CD4-positive, alpha-beta T cell treated with Interferon gamma for 1 hour (primary cell): ENCODE results near the gene TMEM63A.
"Not testable (repeated sequence)": the region's sequence is repeated elsewhere in the genome, so short reads cannot be mapped to it uniquely, and the experiment has no call there.

Experiments
- DNase-seq: peaks from one replicate; pipeline ENCODE4 v3.0.0-alpha.2; 2020

The TMEM63A gene

GRCh38 chr1:225842788-225843425 is 39.3 kb downstream of the TMEM63A start:
- no peak for DNase-seq

GRCh38 chr1:225842074-225842473 is 40.1 kb downstream of the TMEM63A start:
- no peak for DNase-seq

- no peak for DNase-seq
These were observed 41.5 kb downstream of the TMEM63A start for GRCh38 chr1:225840713-225841112.

- DNase-seq = no peak
These were observed 42.0 kb downstream of the TMEM63A start for GRCh38 chr1:225840223-225840610.

- DNase-seq = no peak
These were observed 43.4 kb downstream of the TMEM63A start for GRCh38 chr1:225838793-225839192.

GRCh38 chr1:225836296-225836695 is 45.9 kb downstream of the TMEM63A start:
- not testable (repeated sequence) for DNase-seq

GRCh38 chr1:225835856-225836255 is 46.3 kb downstream of the TMEM63A start:
- DNase-seq = no peak

- no peak for DNase-seq
These were observed 47.5 kb downstream of the TMEM63A start for GRCh38 chr1:225834417-225835329.

GRCh38 chr1:225830841-225831240 is 51.3 kb downstream of the TMEM63A start:
- DNase-seq = no peak

- no peak for DNase-seq
These were observed 53.4 kb downstream of the TMEM63A start for GRCh38 chr1:225828706-225829345.

- no peak for DNase-seq
These were observed 55.1 kb downstream of the TMEM63A start for GRCh38 chr1:225827076-225827475.

GRCh38 chr1:225825607-225826007 is 56.6 kb downstream of the TMEM63A start:
- DNase-seq = no peak

- no peak for DNase-seq
These were observed 57.1 kb downstream of the TMEM63A start for GRCh38 chr1:225825078-225825477.

GRCh38 chr1:225824533-225824941 is 57.6 kb downstream of the TMEM63A start:
- DNase-seq = no peak

- no peak for DNase-seq
These were observed 58.3 kb downstream of the TMEM63A start for GRCh38 chr1:225823811-225824261.

- DNase-seq = no peak
These were observed 59.4 kb downstream of the TMEM63A start for GRCh38 chr1:225822655-225823403.

GRCh38 chr1:225820522-225821120 is 61.6 kb downstream of the TMEM63A start:
- no peak for DNase-seq

- no peak for DNase-seq
These were observed 62.6 kb downstream of the TMEM63A start for GRCh38 chr1:225819346-225820192.

- DNase-seq = no peak
These were observed 64.0 kb downstream of the TMEM63A start for GRCh38 chr1:225818229-225818628.

GRCh38 chr1:225817611-225818061 is 64.5 kb downstream of the TMEM63A start:
- no peak for DNase-seq
